Keratinocyte (primary cell): ENCODE results near the gene EPHA6.

Experiments
- EZH2 ChIP-seq: IDR thresholded peaks from one replicate; pipeline ENCODE4 v1.6.1; 2012; ENCODE audit warnings: inconsistent platforms, mild to moderate bottlenecking, low read length, moderate library complexity
- TF ChIP-seq, protein P1 (sequence below), 3 experiments: IDR thresholded peaks in 1 of 3; conservative IDR thresholded peaks in 1 of 3; optimal IDR thresholded peaks in 1 of 3; 2 replicates in 2 of 3; 3 replicates in 1 of 3; pipeline versions ENCODE3 to v1.5.1; 2011; ENCODE audit warnings: low read length in 3 of 3, mild to moderate bottlenecking in 3 of 3, moderate library complexity in 2 of 3, control low read depth in 1 of 3, inconsistent platforms in 1 of 3; ENCODE audit not compliant: insufficient read depth in 2 of 3; ENCODE audit errors: extremely low read depth in 1 of 3

DNA sequence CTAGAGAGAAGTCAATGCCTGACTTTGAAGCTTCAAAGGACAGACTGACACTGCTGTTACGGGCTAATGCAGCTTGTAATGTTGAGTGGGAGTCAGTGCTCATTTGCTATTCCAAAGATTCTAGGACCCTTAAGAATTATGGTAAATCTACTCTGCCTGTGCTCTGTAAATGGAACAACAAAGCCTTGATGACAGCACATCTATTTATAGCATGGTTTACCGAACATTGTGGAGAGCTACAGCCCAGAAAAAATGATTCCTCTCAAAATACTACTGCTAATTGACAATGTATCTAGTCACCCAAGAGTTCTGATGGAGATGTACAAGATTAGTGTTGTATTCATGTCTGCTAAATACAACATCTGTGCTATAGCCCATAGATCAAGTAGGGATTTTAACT, 262.3 kb downstream of the EPHA6 start:
- TF ChIP-seq, protein P1, sequence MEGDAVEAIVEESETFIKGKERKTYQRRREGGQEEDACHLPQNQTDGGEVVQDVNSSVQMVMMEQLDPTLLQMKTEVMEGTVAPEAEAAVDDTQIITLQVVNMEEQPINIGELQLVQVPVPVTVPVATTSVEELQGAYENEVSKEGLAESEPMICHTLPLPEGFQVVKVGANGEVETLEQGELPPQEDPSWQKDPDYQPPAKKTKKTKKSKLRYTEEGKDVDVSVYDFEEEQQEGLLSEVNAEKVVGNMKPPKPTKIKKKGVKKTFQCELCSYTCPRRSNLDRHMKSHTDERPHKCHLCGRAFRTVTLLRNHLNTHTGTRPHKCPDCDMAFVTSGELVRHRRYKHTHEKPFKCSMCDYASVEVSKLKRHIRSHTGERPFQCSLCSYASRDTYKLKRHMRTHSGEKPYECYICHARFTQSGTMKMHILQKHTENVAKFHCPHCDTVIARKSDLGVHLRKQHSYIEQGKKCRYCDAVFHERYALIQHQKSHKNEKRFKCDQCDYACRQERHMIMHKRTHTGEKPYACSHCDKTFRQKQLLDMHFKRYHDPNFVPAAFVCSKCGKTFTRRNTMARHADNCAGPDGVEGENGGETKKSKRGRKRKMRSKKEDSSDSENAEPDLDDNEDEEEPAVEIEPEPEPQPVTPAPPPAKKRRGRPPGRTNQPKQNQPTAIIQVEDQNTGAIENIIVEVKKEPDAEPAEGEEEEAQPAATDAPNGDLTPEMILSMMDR (optimal IDR thresholded peaks at IDR 0.05 in 1 of 3, IDR thresholded peaks at IDR 0.05 in 1 of 3, conservative IDR thresholded peaks at IDR 0.05 in 1 of 3; ENCODE audit: extremely low read depth in 1 of 3, insufficient read depth in 2 of 3, low read length in 3 of 3) = no peak
- no peak for TF ChIP-seq EZH2
